GM12878 (cell line): ENCODE results near the gene OR6B1. TPM values are rescaled to one million over a fixed set of nuclear protein-coding genes. Genes with fewer than 3 reads are reported as not detected.

ENCODE experiments used
- ATAC-seq: fragments of 200-7000 bp; cut with Tn5 transposase; 3 replicates; pipeline ENCODE4 v1.9.1; 2020; ENCODE audit warnings: mild to moderate bottlenecking, moderate library complexity
- BruUV-seq: library from RNA; stranded (reverse); fragments of 400-500 nt; replicated peaks from 2 replicates; lab custom pipeline; 2021; lab: Mats Ljungman, UMichigan
- CTCF ChIA-PET: fragments of 300-600 bp; sonication (Branson Sonifier 250); formaldehyde crosslinking; extraction: SDS; loops from one replicate; lab custom pipeline; 2021; ENCODE audit warnings: inconsistent platforms; lab: Yijun Ruan, JAX
- POLR2A ChIA-PET: fragments of 350-600 bp; formaldehyde crosslinking; extraction: SDS; loops from one replicate; lab custom pipeline; 2021; ENCODE audit warnings: inconsistent platforms; lab: Charles Lee
- RAD21 ChIA-PET: fragments of 300-600 bp; sonication (Branson Sonifier 250); formaldehyde crosslinking; loops from one replicate; lab custom pipeline; 2023; ENCODE audit warnings: antibody characterized with exemption; ENCODE audit not compliant: unreplicated experiment; lab: Charles Lee
- SMC1A ChIA-PET: fragments of 300-600 bp; sonication (Branson Sonifier 250); formaldehyde crosslinking; loops from one replicate; lab custom pipeline; 2023; ENCODE audit not compliant: unreplicated experiment, uncharacterized antibody; lab: Charles Lee
- DNase-seq: peaks from one replicate; pipeline ENCODE4 v3.0.0-alpha.2; 2011; ENCODE audit warnings: low read depth, low spot score
- FAIRE-seq: peaks from 3 replicates; lab custom pipeline; 2011; peaks lifted over from hg19 to GRCh38; lab: Jason Lieb, UNC
- H2AFZ ChIP-seq: 2 replicates; pipeline ENCODE4 v1.6.0; 2011; ENCODE audit warnings: low read depth, low read length, control low read depth; ENCODE audit not compliant: control insufficient read depth
- H3K27ac ChIP-seq: 2 replicates; pipeline ENCODE4 v1.5.1; 2011; ENCODE audit warnings: control low read depth; ENCODE audit not compliant: control insufficient read depth, insufficient read depth
- H3K27me3 ChIP-seq, 2 experiments: replicated peaks in 1 of 2; 2 replicates each; pipeline versions ENCODE4 v1.6.0 to v1.6.1; 2011; ENCODE audit warnings: low read length in 1 of 2; ENCODE audit not compliant: control insufficient read depth in 2 of 2, insufficient read depth in 2 of 2
- H3K36me3 ChIP-seq, 2 experiments: 2 replicates each; pipeline ENCODE4 v1.5.1; 2011; ENCODE audit warnings: low read length in 1 of 2; ENCODE audit not compliant: control insufficient read depth in 2 of 2, insufficient read depth in 2 of 2
- H3K4me1 ChIP-seq: 2 replicates; pipeline ENCODE4 v1.6.1; 2011; ENCODE audit warnings: mild to moderate bottlenecking, low read length, moderate library complexity, mixed read lengths; ENCODE audit not compliant: control insufficient read depth, insufficient read depth
- H3K4me2 ChIP-seq: 2 replicates; pipeline ENCODE4 v1.6.0; 2011; ENCODE audit warnings: control low read depth; ENCODE audit not compliant: control insufficient read depth, insufficient read depth
- H3K4me3 ChIP-seq: fragments of 200-600 bp; sonication (generic); 2 replicates; pipeline ENCODE4 v1.5.1; 2016
- H3K79me2 ChIP-seq: 2 replicates; pipeline ENCODE4 v1.6.0; 2011; ENCODE audit warnings: low read length; ENCODE audit not compliant: control insufficient read depth, insufficient read depth
- H3K9ac ChIP-seq: 2 replicates; pipeline ENCODE4 v1.8.0; 2011; ENCODE audit warnings: low read length, control low read depth, mixed read lengths; ENCODE audit not compliant: control insufficient read depth, insufficient read depth
- H3K9me3 ChIP-seq: replicated peaks from 3 replicates; pipeline ENCODE4 v1.5.1; 2011; ENCODE audit warnings: mild to moderate bottlenecking, low read length; ENCODE audit not compliant: control insufficient read depth, insufficient read depth
- H4K20me1 ChIP-seq: 2 replicates; pipeline ENCODE4 v1.6.0; 2011; ENCODE audit not compliant: control insufficient read depth, insufficient read depth
- E4F1 ChIP-seq: fragments of 450-650 bp; IDR thresholded peaks from 2 replicates; pipeline ENCODE4 v1.6.1; 2018; ENCODE audit warnings: borderline replicate concordance, mild to moderate bottlenecking; ENCODE audit not compliant: partially characterized antibody
- HDAC6 ChIP-seq: fragments of 200-600 bp; sonication (generic); IDR thresholded peaks from one replicate; pipeline ENCODE4 v1.8.0; 2017; ENCODE audit warnings: antibody characterized with exemption; ENCODE audit not compliant: unreplicated experiment
- MAX ChIP-seq: IDR thresholded peaks from 2 replicates; pipeline ENCODE4 v1.6.1; 2012; ENCODE audit warnings: low read depth, low read length, improper control_type of control experiment
- MTA3 ChIP-seq: IDR thresholded peaks from 2 replicates; pipeline ENCODE4 v1.6.1; 2012; ENCODE audit warnings: low read length, inconsistent platforms, borderline replicate concordance
- NBN ChIP-seq: fragments of 450-650 bp; IDR thresholded peaks from 2 replicates; pipeline ENCODE4 v1.6.1; 2016
- NR2F1 ChIP-seq: fragments of 450-650 bp; conservative IDR thresholded peaks from 2 replicates; pipeline ENCODE4 v1.6.1; 2017; ENCODE audit warnings: mild to moderate bottlenecking
- SMARCA5 ChIP-seq: fragments of 450-650 bp; IDR thresholded peaks from 2 replicates; pipeline ENCODE4 v1.6.1; 2017; ENCODE audit warnings: mild to moderate bottlenecking
- TCF12 ChIP-seq: IDR thresholded peaks from 2 replicates; pipeline ENCODE4 v1.6.1; 2011; ENCODE audit warnings: low read depth, mild to moderate bottlenecking, low read length
- WGBS: methylation state at CpG from one replicate; pipeline ENCODE4 v1.1.6; 2016; ENCODE audit warnings: low lambda C conversion rate; ENCODE audit not compliant: insufficient replicate concordance, insufficient coverage; ENCODE audit errors: missing lambda C conversion rate; 5-methylcytosine and 5-hydroxymethylcytosine counted together
- in situ Hi-C: fragments of 300-500 bp; cut with MboI; formaldehyde crosslinking; loops from 9 replicates; pipeline ENCODE4 v1.14.3; 2018; ENCODE audit warnings: mixed read lengths
- intact Hi-C: fragments of 100-400 bp; cut with micrococcal nuclease; formaldehyde crosslinking; loops from one replicate; pipeline ENCODE4 v1.14.2; 2022; ENCODE audit not compliant: unreplicated experiment
- polyA plus RNA-seq, 11 experiments: library from polyadenylated mRNA; depleted of rRNA in 4 of 11; unstranded in 6 of 11; stranded (reverse) in 5 of 11; fragments of >200 nt; fragmentation: Nextera tagmentation in 4 of 11; fragmentation: Illumina TruSeq in 1 of 11; extraction: Ambion mirVana in 4 of 11; extraction: Trizol in 1 of 11; gene quantifications; 1 replicate in 1 of 11; 2 replicates in 10 of 11; pipeline versions ENCODE4 v1.2.1 to v1.2.3, GENCODE V29; 2011 to 2016; ENCODE audit warnings: inconsistent platforms in 2 of 11, missing spikeins in 2 of 11, low read depth in 1 of 11
- total RNA-seq, 4 experiments: library from RNA; depleted of rRNA in 3 of 4; stranded (reverse); fragments of >200 nt in 3 of 4; fragmentation: Illumina TruSeq in 1 of 4; extraction: Trizol in 1 of 4; gene quantifications; 2 replicates each; pipeline versions ENCODE4 v1.2.1 to v1.2.3, GENCODE V29; 2013 to 2021
- TF ChIP-seq, protein P1 (sequence below): fragments of 450-650 bp; IDR thresholded peaks from 2 replicates; pipeline ENCODE4 v1.6.1; 2017; ENCODE audit warnings: mild to moderate bottlenecking, moderate library complexity
- TF ChIP-seq, protein P2 (sequence below): fragments of 450-650 bp; IDR thresholded peaks from 2 replicates; pipeline ENCODE4 v1.6.1; 2014; ENCODE audit warnings: mild to moderate bottlenecking

The OR6B1 gene
- total and polyA plus RNA-seq, 10 of the 15 experiments (the other 5 are each of a cell fraction or from before 2014, with no cell fraction given) = not detected

- TF ChIP-seq MAX (no peak), NBN (no peak), NR2F1 (no peak), HDAC6 (no peak)
- TF ChIP-seq, protein P1, sequence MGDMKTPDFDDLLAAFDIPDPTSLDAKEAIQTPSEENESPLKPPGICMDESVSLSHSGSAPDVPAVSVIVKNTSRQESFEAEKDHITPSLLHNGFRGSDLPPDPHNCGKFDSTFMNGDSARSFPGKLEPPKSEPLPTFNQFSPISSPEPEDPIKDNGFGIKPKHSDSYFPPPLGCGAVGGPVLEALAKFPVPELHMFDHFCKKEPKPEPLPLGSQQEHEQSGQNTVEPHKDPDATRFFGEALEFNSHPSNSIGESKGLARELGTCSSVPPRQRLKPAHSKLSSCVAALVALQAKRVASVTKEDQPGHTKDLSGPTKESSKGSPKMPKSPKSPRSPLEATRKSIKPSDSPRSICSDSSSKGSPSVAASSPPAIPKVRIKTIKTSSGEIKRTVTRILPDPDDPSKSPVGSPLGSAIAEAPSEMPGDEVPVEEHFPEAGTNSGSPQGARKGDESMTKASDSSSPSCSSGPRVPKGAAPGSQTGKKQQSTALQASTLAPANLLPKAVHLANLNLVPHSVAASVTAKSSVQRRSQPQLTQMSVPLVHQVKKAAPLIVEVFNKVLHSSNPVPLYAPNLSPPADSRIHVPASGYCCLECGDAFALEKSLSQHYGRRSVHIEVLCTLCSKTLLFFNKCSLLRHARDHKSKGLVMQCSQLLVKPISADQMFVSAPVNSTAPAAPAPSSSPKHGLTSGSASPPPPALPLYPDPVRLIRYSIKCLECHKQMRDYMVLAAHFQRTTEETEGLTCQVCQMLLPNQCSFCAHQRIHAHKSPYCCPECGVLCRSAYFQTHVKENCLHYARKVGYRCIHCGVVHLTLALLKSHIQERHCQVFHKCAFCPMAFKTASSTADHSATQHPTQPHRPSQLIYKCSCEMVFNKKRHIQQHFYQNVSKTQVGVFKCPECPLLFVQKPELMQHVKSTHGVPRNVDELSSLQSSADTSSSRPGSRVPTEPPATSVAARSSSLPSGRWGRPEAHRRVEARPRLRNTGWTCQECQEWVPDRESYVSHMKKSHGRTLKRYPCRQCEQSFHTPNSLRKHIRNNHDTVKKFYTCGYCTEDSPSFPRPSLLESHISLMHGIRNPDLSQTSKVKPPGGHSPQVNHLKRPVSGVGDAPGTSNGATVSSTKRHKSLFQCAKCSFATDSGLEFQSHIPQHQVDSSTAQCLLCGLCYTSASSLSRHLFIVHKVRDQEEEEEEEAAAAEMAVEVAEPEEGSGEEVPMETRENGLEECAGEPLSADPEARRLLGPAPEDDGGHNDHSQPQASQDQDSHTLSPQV = no peak
Measured at GRCh38 chr7:144037414-144038035, 37.4 kb downstream of the OR6B1 start (continued).

- intact Hi-C loops (no loop called here), in situ Hi-C loops (no loop called here)
- Histone ChIP-seq H3K27ac (no peak overlapping the region), H3K4me1 (no peaks in the 10 kb centered on the region), H3K9me3 (no peaks in the 10 kb centered on the region), H3K36me3 (no peaks in the 10 kb centered on the region), H3K79me2 (no peaks in the 10 kb centered on the region), H3K4me3 (no peak overlapping the region), H3K9ac (no peak overlapping the region), H3K27me3 (no peaks in the 10 kb centered on the region), H2AFZ (no peak overlapping the region), H4K20me1 (no peaks in the 10 kb centered on the region), H3K4me2 (no peak overlapping the region)
- WGBS = 12% methylated on average over 4 of the region's 4 CpGs
- DNase-seq (no peak), ATAC-seq (no peak), FAIRE-seq (no peak)
- BruUV-seq = no TSS peak
- ChIA-PET POLR2A (no interaction called here), RAD21 (no interaction called here), SMC1A (interaction anchor here (0.9 kb wide), 1 partner anchor 89 kb away, joined by 3 read pairs; no protein-coding TSS in a partner anchor), CTCF (no interaction called here)
- no peak for TF ChIP-seq E4F1
- TF ChIP-seq SMARCA5 = no peak
- TF ChIP-seq TCF12 = no peak
- no peak for TF ChIP-seq MTA3
- TF ChIP-seq, protein P2, sequence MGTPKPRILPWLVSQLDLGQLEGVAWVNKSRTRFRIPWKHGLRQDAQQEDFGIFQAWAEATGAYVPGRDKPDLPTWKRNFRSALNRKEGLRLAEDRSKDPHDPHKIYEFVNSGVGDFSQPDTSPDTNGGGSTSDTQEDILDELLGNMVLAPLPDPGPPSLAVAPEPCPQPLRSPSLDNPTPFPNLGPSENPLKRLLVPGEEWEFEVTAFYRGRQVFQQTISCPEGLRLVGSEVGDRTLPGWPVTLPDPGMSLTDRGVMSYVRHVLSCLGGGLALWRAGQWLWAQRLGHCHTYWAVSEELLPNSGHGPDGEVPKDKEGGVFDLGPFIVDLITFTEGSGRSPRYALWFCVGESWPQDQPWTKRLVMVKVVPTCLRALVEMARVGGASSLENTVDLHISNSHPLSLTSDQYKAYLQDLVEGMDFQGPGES = no peak
Measured at GRCh38 chr7:144038887-144039286, 38.8 kb downstream of the OR6B1 start.
